ENCODE results near the gene TUNAR.

Gene TUNAR

DNA sequence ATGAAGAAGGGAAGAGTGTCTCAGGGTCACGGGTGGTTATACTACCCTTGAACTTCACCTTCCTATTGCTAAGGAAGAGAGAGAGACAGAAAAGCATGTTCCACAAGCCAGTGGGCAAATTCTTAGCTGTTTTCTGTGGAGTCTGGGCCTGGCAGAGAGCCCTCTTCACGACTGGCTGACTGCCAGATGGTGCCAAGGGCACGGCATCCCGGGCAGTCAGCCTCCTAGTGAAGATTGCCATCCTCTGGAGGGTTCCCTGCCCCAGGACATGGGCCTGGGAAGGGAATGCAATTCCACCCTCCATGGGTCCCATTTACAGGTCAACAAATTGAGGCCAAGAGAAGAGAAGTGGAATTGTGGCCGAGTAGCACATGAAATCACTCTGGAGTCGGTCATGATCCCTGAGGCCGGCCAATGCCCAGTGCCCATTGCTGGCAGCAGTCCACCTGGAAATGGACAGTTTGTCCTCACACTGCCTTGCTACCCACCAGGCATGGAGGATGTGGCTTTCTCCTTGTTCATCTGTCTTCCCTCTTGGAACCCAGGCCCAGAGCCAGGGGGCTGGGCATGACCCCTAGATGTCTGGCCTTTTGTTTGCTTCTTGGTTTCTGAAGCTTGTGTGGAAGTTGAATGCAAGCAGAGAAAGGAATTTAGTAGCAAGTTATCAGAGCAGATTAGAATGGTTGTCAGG, 9.9 kb downstream of the TUNAR start:
- TF ChIP-seq ZFX (IDR thresholded peaks at IDR 0.05; ENCODE audit: borderline replicate concordance): no peak
- TF ChIP-seq, protein P1, sequence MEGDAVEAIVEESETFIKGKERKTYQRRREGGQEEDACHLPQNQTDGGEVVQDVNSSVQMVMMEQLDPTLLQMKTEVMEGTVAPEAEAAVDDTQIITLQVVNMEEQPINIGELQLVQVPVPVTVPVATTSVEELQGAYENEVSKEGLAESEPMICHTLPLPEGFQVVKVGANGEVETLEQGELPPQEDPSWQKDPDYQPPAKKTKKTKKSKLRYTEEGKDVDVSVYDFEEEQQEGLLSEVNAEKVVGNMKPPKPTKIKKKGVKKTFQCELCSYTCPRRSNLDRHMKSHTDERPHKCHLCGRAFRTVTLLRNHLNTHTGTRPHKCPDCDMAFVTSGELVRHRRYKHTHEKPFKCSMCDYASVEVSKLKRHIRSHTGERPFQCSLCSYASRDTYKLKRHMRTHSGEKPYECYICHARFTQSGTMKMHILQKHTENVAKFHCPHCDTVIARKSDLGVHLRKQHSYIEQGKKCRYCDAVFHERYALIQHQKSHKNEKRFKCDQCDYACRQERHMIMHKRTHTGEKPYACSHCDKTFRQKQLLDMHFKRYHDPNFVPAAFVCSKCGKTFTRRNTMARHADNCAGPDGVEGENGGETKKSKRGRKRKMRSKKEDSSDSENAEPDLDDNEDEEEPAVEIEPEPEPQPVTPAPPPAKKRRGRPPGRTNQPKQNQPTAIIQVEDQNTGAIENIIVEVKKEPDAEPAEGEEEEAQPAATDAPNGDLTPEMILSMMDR (IDR thresholded peaks at IDR 0.05): no peak
- H3K27ac ChIP-seq: no peak overlapping the region

- TF ChIP-seq, protein P1 (IDR thresholded peaks at IDR 0.05): no peak
- TF ChIP-seq ZFX (IDR thresholded peaks at IDR 0.05; ENCODE audit: borderline replicate concordance): no peak
- H3K27ac ChIP-seq: no peak overlapping the region
Measured at GRCh38 chr14:95887351-95887750, 10.7 kb downstream of the TUNAR start.

- no peak for TF ChIP-seq ZFX (IDR thresholded peaks at IDR 0.05; ENCODE audit: borderline replicate concordance)
- TF ChIP-seq, protein P1 (IDR thresholded peaks at IDR 0.05): no peak
- H3K27ac ChIP-seq: no peak overlapping the region
Measured at GRCh38 chr14:95889236-95889979, 12.8 kb downstream of the TUNAR start.

DNA sequence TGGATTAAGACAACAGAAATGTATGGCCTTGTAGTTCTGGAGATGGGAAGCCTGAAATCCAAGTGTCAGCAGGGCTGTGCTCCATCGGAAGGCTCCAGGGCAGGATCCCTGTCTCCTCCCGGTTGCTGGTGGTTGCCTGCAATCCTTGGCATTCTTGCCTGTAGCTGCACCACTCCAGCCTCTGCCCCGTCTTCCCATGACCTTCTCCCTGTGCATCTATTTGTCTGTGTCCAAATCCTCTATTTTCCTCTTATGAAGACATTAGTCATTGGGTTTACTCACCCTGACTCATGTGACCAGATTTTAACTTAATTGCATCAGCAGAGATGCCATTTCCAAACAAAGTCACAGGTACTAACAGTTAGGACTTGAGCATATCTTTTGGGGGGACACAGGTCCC, 15.1 kb downstream of the TUNAR start:
- TF ChIP-seq ZFX (IDR thresholded peaks at IDR 0.05; ENCODE audit: borderline replicate concordance): no peak
- TF ChIP-seq, protein P1 (IDR thresholded peaks at IDR 0.05): no peak
- no peak overlapping the region for H3K27ac ChIP-seq

DNA sequence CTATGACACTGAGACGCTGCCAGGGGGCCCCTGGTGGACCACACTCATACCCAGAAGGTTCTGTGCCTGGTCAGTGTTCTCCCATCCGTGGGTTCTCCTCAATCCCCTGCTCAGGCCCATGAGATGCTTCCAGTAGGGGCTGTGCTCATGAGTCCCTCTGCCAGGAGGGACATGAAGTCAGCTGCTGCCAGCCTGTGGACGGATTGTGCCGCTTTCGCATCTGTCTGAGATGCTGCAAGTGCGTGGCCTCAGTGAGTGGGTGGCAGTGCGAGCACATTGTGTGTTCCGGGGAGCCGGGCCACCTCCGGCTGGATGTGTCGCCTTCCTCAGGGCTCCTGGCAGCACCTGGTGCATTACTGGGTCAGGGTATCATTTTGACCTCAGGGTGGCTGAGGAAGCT, 15.5 kb downstream of the TUNAR start:
- no peak overlapping the region for H3K27ac ChIP-seq
- no peak for TF ChIP-seq ZFX (IDR thresholded peaks at IDR 0.05; ENCODE audit: borderline replicate concordance)
- TF ChIP-seq, protein P1 (IDR thresholded peaks at IDR 0.05): no peak

- H3K27ac ChIP-seq: no peak overlapping the region
- TF ChIP-seq, protein P1 (IDR thresholded peaks at IDR 0.05): peak; percentile 54
- TF ChIP-seq ZFX (IDR thresholded peaks at IDR 0.05; ENCODE audit: borderline replicate concordance): no peak
Measured at GRCh38 chr14:95895720-95896119, 19.1 kb downstream of the TUNAR start.

GRCh38 chr14:95896498-95897135, 20.0 kb downstream of the TUNAR start:
- no peak overlapping the region for H3K27ac ChIP-seq
- TF ChIP-seq, protein P1 (IDR thresholded peaks at IDR 0.05): no peak
- TF ChIP-seq ZFX (IDR thresholded peaks at IDR 0.05; ENCODE audit: borderline replicate concordance): no peak
